H1 (cell line): ENCODE data around the gene UCP2. TPM values are rescaled to one million over a fixed set of nuclear protein-coding genes. Genes with fewer than 3 reads are reported as not detected.

Source experiments
- CTCF ChIA-PET: fragments of 300-600 bp; sonication (Branson Sonifier 250); formaldehyde crosslinking; loops from one replicate; lab custom pipeline; 2021; ENCODE audit not compliant: partially characterized antibody; lab: Charles Lee
- POLR2A ChIA-PET: fragments of 300-600 bp; sonication (Branson Sonifier 250); formaldehyde crosslinking; loops from one replicate; lab custom pipeline; 2021; ENCODE audit warnings: inconsistent platforms; ENCODE audit not compliant: partially characterized antibody; lab: Charles Lee
- DNase-seq, 2 experiments: peaks; one replicate each; pipeline versions ENCODE4 v3.0.0 to v3.0.0-alpha.2; 2010 to 2022; ENCODE audit warnings: low spot score in 2 of 2, low read depth in 1 of 2, mixed read lengths in 1 of 2
- FAIRE-seq: peaks from 2 replicates; lab custom pipeline; 2011; peaks lifted over from hg19 to GRCh38; lab: Jason Lieb, UNC
- H2AFZ ChIP-seq: 2 replicates; pipeline ENCODE4 v1.8.1; 2012; ENCODE audit warnings: low read length, inconsistent platforms
- H2AK5ac ChIP-seq: 2 replicates; pipeline ENCODE4 v1.6.1; 2013; ENCODE audit warnings: low read depth, low read length
- H2BK120ac ChIP-seq: replicated peaks from 2 replicates; pipeline ENCODE3; 2013; ENCODE audit warnings: low read depth, low read length, inconsistent platforms
- H2BK12ac ChIP-seq: 2 replicates; pipeline ENCODE4 v1.6.1; 2013; ENCODE audit warnings: low read depth, low read length
- H2BK15ac ChIP-seq: 2 replicates; pipeline ENCODE4 v1.6.1; 2013; ENCODE audit warnings: low read length
- H2BK20ac ChIP-seq: 2 replicates; pipeline ENCODE4 v1.6.1; 2013; ENCODE audit warnings: low read length
- H2BK5ac ChIP-seq: 2 replicates; pipeline ENCODE4 v1.6.1; 2013; ENCODE audit warnings: low read depth, low read length
- H3K14ac ChIP-seq: 2 replicates; pipeline ENCODE4 v1.6.1; 2013; ENCODE audit warnings: inconsistent platforms; ENCODE audit not compliant: insufficient read length
- H3K18ac ChIP-seq: 2 replicates; pipeline ENCODE4 v1.6.1; 2013; ENCODE audit warnings: low read length; ENCODE audit errors: extremely low read depth
- H3K23ac ChIP-seq: 2 replicates; pipeline ENCODE4 v1.6.1; 2013; ENCODE audit warnings: inconsistent platforms; ENCODE audit not compliant: insufficient read length
- H3K23me2 ChIP-seq: 2 replicates; pipeline ENCODE4 v1.6.1; 2013; ENCODE audit warnings: low read depth, low read length
- H3K27ac ChIP-seq: 2 replicates; pipeline ENCODE4 v1.6.1; 2011; ENCODE audit warnings: low read depth, low read length, inconsistent platforms
- H3K27me3 ChIP-seq, 4 experiments: replicated peaks in 1 of 4; 1 replicate in 1 of 4; 2 replicates in 3 of 4; pipeline versions ENCODE4 v1.6.1 to v1.8.1; 2011 to 2013; ENCODE audit warnings: low read length in 3 of 4, mild to moderate bottlenecking in 3 of 4, inconsistent platforms in 2 of 4, mixed read lengths in 2 of 4, moderate library complexity in 1 of 4; ENCODE audit not compliant: control insufficient read depth in 3 of 4, insufficient read depth in 3 of 4; ENCODE audit errors: extremely low read depth in 1 of 4
- H3K36me3 ChIP-seq, 4 experiments: 2 replicates each; pipeline versions ENCODE4 v1.6.1 to v1.8.1; 2011 to 2013; ENCODE audit warnings: mild to moderate bottlenecking in 4 of 4, low read length in 3 of 4, moderate library complexity in 2 of 4, control low read depth in 1 of 4, inconsistent platforms in 1 of 4; ENCODE audit not compliant: insufficient read depth in 4 of 4, control insufficient read depth in 2 of 4
- H3K4ac ChIP-seq: replicated peaks from 2 replicates; pipeline ENCODE3; 2013; ENCODE audit warnings: low read length, low read depth, mixed read lengths, inconsistent platforms; ENCODE audit not compliant: insufficient read length
- H3K4me1 ChIP-seq, 4 experiments: replicated peaks in 1 of 4; 1 replicate in 1 of 4; 2 replicates in 3 of 4; pipeline versions ENCODE4 v1.6.1 to v1.8.1; 2011 to 2013; ENCODE audit warnings: low read length in 3 of 4, inconsistent platforms in 2 of 4, mixed read lengths in 1 of 4; ENCODE audit not compliant: insufficient read depth in 4 of 4, control insufficient read depth in 3 of 4
- H3K4me2 ChIP-seq, 2 experiments: 2 replicates each; pipeline versions ENCODE4 v1.6.1 to v1.8.1; 2011 to 2013; ENCODE audit warnings: low read depth in 2 of 2, low read length in 2 of 2, control low read depth in 1 of 2, inconsistent platforms in 1 of 2, mild to moderate bottlenecking in 1 of 2; ENCODE audit not compliant: insufficient read depth in 1 of 2
- H3K4me3 ChIP-seq, 4 experiments: fragments of 200-600, 300-600 bp in 1 of 4; sonication (generic), shearing (Covaris generic), sonication (Bioruptor Twin) in 1 of 4; 2 replicates each; pipeline versions ENCODE4 v1.5.1 to v1.8.1; 2011 to 2016; ENCODE audit warnings: low read length in 4 of 4, low read depth in 3 of 4, control low read depth in 2 of 4, inconsistent platforms in 2 of 4, mild to moderate bottlenecking in 2 of 4, mixed read lengths in 1 of 4, moderate library complexity in 1 of 4; ENCODE audit not compliant: insufficient read depth in 2 of 4; ENCODE audit errors: extremely low read depth in 1 of 4
- H3K56ac ChIP-seq: replicated peaks from 2 replicates; pipeline ENCODE3; 2013; ENCODE audit warnings: low read depth, mild to moderate bottlenecking, mixed read lengths, low read length, inconsistent platforms; ENCODE audit not compliant: insufficient read length
- H3K79me1 ChIP-seq: 2 replicates; pipeline ENCODE4 v1.6.1; 2013; ENCODE audit warnings: low read depth, low read length, control low read depth
- H3K79me2 ChIP-seq, 2 experiments: 2 replicates each; pipeline versions ENCODE4 v1.6.1 to v1.8.1; 2012 to 2013; ENCODE audit warnings: low read length in 2 of 2, mild to moderate bottlenecking in 2 of 2, inconsistent platforms in 1 of 2; ENCODE audit not compliant: insufficient read depth in 2 of 2, control insufficient read depth in 1 of 2
- H3K9ac ChIP-seq, 4 experiments: replicated peaks in 1 of 4; 1 replicate in 1 of 4; 2 replicates in 3 of 4; pipeline versions ENCODE4 v1.6.1 to v1.8.1; 2011 to 2013; ENCODE audit warnings: low read depth in 3 of 4, low read length in 3 of 4, control low read depth in 2 of 4, mild to moderate bottlenecking in 2 of 4, moderate library complexity in 2 of 4, inconsistent platforms in 1 of 4; ENCODE audit errors: extremely low read depth in 1 of 4
- H3K9me3 ChIP-seq, 2 experiments: 2 replicates each; pipeline versions ENCODE4 v1.6.1 to v1.8.1; 2012 to 2013; ENCODE audit warnings: mild to moderate bottlenecking in 2 of 2, moderate library complexity in 2 of 2, control low read depth in 1 of 2, inconsistent platforms in 1 of 2, low read depth in 1 of 2, low read length in 1 of 2, mixed read lengths in 1 of 2; ENCODE audit not compliant: insufficient read depth in 2 of 2
- H4K20me1 ChIP-seq, 2 experiments: replicated peaks in 1 of 2; 2 replicates each; pipeline versions ENCODE3 to v1.8.1; 2011 to 2013; ENCODE audit warnings: inconsistent platforms in 2 of 2, low read length in 2 of 2, mild to moderate bottlenecking in 1 of 2; ENCODE audit not compliant: insufficient read depth in 2 of 2, control insufficient read depth in 1 of 2
- H4K5ac ChIP-seq: 2 replicates; pipeline ENCODE4 v1.6.1; 2013; ENCODE audit warnings: low read length, low read depth, mixed read lengths, inconsistent platforms; ENCODE audit not compliant: insufficient read length
- H4K8ac ChIP-seq: 2 replicates; pipeline ENCODE4 v1.8.0; 2013; ENCODE audit warnings: mild to moderate bottlenecking, moderate library complexity, low read length, inconsistent platforms; ENCODE audit not compliant: insufficient read depth; ENCODE audit errors: extremely low read depth
- H4K91ac ChIP-seq: replicated peaks from 2 replicates; pipeline ENCODE3; 2013; ENCODE audit warnings: low read length, mixed read lengths, inconsistent platforms; ENCODE audit not compliant: insufficient read length
- BACH1 ChIP-seq: IDR thresholded peaks from 2 replicates; pipeline ENCODE4 v1.6.1; 2012; ENCODE audit warnings: low read length, improper control_type of control experiment
- CTCF ChIP-seq, 3 experiments: IDR thresholded peaks; 1 replicate in 2 of 3; 2 replicates in 1 of 3; pipeline versions ENCODE4 v1.5.1 to v1.6.1; 2011; ENCODE audit warnings: low read length in 3 of 3, mild to moderate bottlenecking in 3 of 3, inconsistent platforms in 2 of 3, low read depth in 1 of 3, moderate library complexity in 1 of 3; ENCODE audit not compliant: insufficient read depth in 1 of 3; ENCODE audit errors: control extremely low read depth in 1 of 3
- GTF2F1 ChIP-seq: IDR thresholded peaks from 2 replicates; pipeline ENCODE4 v1.6.1; 2012; ENCODE audit warnings: low read depth, low read length, improper control_type of control experiment, borderline replicate concordance
- KDM5A ChIP-seq: fragments of 200-600 bp; IDR thresholded peaks from 2 replicates; pipeline ENCODE4 v1.7.1; 2012; ENCODE audit warnings: mild to moderate bottlenecking, low read length, inconsistent platforms, mixed read lengths
- MAFK ChIP-seq: IDR thresholded peaks from 2 replicates; pipeline ENCODE4 v1.6.1; 2012; ENCODE audit warnings: low read depth, mild to moderate bottlenecking, improper control_type of control experiment, low read length
- POLR2A ChIP-seq, 2 experiments: IDR thresholded peaks; 1 replicate in 1 of 2; 2 replicates in 1 of 2; pipeline ENCODE4 v1.6.1; 2011; ENCODE audit warnings: low read depth in 2 of 2, low read length in 2 of 2, mild to moderate bottlenecking in 2 of 2; ENCODE audit errors: control extremely low read depth in 1 of 2
- TBP ChIP-seq: IDR thresholded peaks from 2 replicates; pipeline ENCODE4 v1.6.1; 2011; ENCODE audit warnings: low read depth, low read length, improper control_type of control experiment
- ZNF274 ChIP-seq: IDR thresholded peaks from 2 replicates; pipeline ENCODE4 v1.7.0; 2012; ENCODE audit warnings: low read length, borderline replicate concordance; ENCODE audit errors: extremely low read depth
- WGBS, 2 experiments: shearing (Covaris generic) in 1 of 2; methylation state at CpG; one replicate each; pipeline versions ENCODE4 v1.1.6 to v1.1.7; 2013 to 2015; ENCODE audit warnings: low lambda C conversion rate in 2 of 2, mixed read lengths in 2 of 2, inconsistent platforms in 1 of 2, low coverage in 1 of 2, missing lambda C conversion rate in 1 of 2; ENCODE audit not compliant: insufficient replicate concordance in 2 of 2, insufficient coverage in 1 of 2, insufficient read length in 1 of 2; ENCODE audit errors: extremely low coverage in 1 of 2, missing lambda C conversion rate in 1 of 2; 5-methylcytosine and 5-hydroxymethylcytosine counted together
- polyA plus RNA-seq, 7 experiments: library from polyadenylated mRNA; depleted of rRNA in 3 of 7; stranded (reverse) in 5 of 7; unstranded in 2 of 7; fragments of >200 nt in 5 of 7; fragments of 200-250 nt in 2 of 7; gene quantifications; 1 replicate in 5 of 7; 2 replicates in 1 of 7; 4 replicates in 1 of 7; pipeline versions ENCODE4 v1.2.1 to v1.2.3, GENCODE V29; 2011 to 2013; ENCODE audit warnings: missing spikeins in 2 of 7, mixed read lengths in 2 of 7
- total RNA-seq: library from RNA; stranded (reverse); fragmentation: NEBNext Ultra II Directional; extraction: Animal tissue kit (Norgen Biotek cat#: 25700); gene quantifications from 2 replicates; pipeline ENCODE4 v1.2.1, GENCODE V29; 2021

The UCP2 gene
- total and polyA plus RNA-seq, 2 of the 8 experiments (the other 6 are each of a cell fraction or from before 2014, with no cell fraction given) = 46.2 to 55.2 TPM

GRCh38 chr11:73945396-73945795 lies 37.2 kb downstream of the UCP2 start:
- Histone ChIP-seq H3K4ac (no peak overlapping the region), H3K9me3 (peaks cover 17 to 25% of the 10 kb centered on the region in 2 experiments; a peak in 3 of 4 replicates), H3K4me1 (no peaks in the 10 kb centered on the region), H2BK120ac (no peak overlapping the region), H3K36me3 (no peaks in the 10 kb centered on the region; a peak in 1 of 8 replicates), H3K79me1 (no peaks in the 10 kb centered on the region), H4K91ac (no peak overlapping the region)
- no peak for FAIRE-seq
- POLR2A ChIA-PET = interaction anchor here (1.5 to 1.6 kb wide), 2 partner anchors 14 to 216 kb away, joined by 4 read pairs; no protein-coding TSS in a partner anchor
- TF ChIP-seq MAFK (no peak), TBP (no peak), GTF2F1 (no peak), BACH1 (no peak), CTCF (IDR thresholded peaks at IDR 0.05; ENCODE audit: control extremely low read depth in 1 of 3, insufficient read depth in 1 of 3, low read depth in 1 of 3, low read length in 3 of 3) (no peak), KDM5A (no peak), ZNF274 (no peak), POLR2A (IDR thresholded peaks at IDR 0.05; ENCODE audit: control extremely low read depth in 1 of 2, low read depth in 2 of 2, low read length in 2 of 2) (no peak)
- TF ChIP-seq, all 59 proteins: peak for 0
- Histone ChIP-seq H2BK15ac (no peak overlapping the region), H2BK20ac (no peak overlapping the region), H4K20me1 (no peaks in the 10 kb centered on the region), H3K9ac (no peak overlapping the region), H3K27ac (no peak overlapping the region), H2BK5ac (no peak overlapping the region), H2AFZ (no peak overlapping the region), H3K18ac (no peak overlapping the region), H3K14ac (no peak overlapping the region), H3K56ac (no peak overlapping the region), H4K5ac (no peak overlapping the region), H3K79me2 (no peaks in the 10 kb centered on the region), H3K27me3 (no peaks in the 10 kb centered on the region), H2BK12ac (no peak overlapping the region), H4K8ac (no peak overlapping the region), H3K4me2 (no peak overlapping the region), H3K23me2 (no peaks in the 10 kb centered on the region), H2AK5ac (no peak overlapping the region), H3K4me3 (no peak overlapping the region), H3K23ac (no peak overlapping the region)
- DNase-seq = no peak
- WGBS, 2 experiments = 84% methylated on average over 4 of the region's 4 CpGs; no CpG with 5 or more reads in 1 of the 2 experiments
- CTCF ChIA-PET = interaction anchor here (0.8 to 1.6 kb wide), 4 partner anchors 14 to 466 kb away, joined by 3 to 7 read pairs (median 4); no protein-coding TSS in a partner anchor
